Fibroblast of lung (primary cell): ENCODE results near the gene AHSP.

Experiments
- CTCF ChIP-seq, 2 donors: IDR thresholded peaks in 1 of 2; conservative IDR thresholded peaks in 1 of 2; 1 replicate in 1 of 2; 2 replicates in 1 of 2; pipeline ENCODE4 v1.5.1; 2011 to 2012; ENCODE audit warnings: low read length in 2 of 2, control low read depth in 1 of 2, inconsistent platforms in 1 of 2, low read depth in 1 of 2, mild to moderate bottlenecking in 1 of 2
- EZH2 ChIP-seq: IDR thresholded peaks from 2 replicates; pipeline ENCODE4 v1.5.1; 2012; ENCODE audit warnings: low read length, control low read depth, mild to moderate bottlenecking; ENCODE audit errors: missing control alignments

GRCh38 chr16:31479751-31480150 is 47.9 kb upstream of the AHSP start:
- TF ChIP-seq CTCF (conservative IDR thresholded peaks at IDR 0.05 in 1 of 2, IDR thresholded peaks at IDR 0.05 in 1 of 2; ENCODE audit: low read depth in 1 of 2, low read length in 2 of 2) (no peak), EZH2 (no peak)
